PC-3 (cell line): ENCODE data around the gene THSD7A. TPM values are rescaled to one million over a fixed set of nuclear protein-coding genes. Genes with fewer than 3 reads are reported as not detected.

Experiments used
- ATAC-seq: fragments of 200-7000 bp; cut with Tn5 transposase; 2 replicates; pipeline ENCODE4 v1.9.1; 2020; ENCODE audit warnings: mild to moderate bottlenecking, moderate library complexity
- BruUV-seq: library from RNA; stranded (reverse); fragments of 400-500 nt; replicated peaks from 2 replicates; lab custom pipeline; 2021; lab: Mats Ljungman, UMichigan
- CTCF ChIA-PET: fragments of 300-600 bp; sonication (Branson Sonifier 250); formaldehyde crosslinking; loops from one replicate; lab custom pipeline; 2022; ENCODE audit warnings: antibody characterized with exemption; lab: Charles Lee
- POLR2A ChIA-PET: fragments of 300-600 bp; sonication (Branson Sonifier 250); formaldehyde crosslinking; loops from one replicate; lab custom pipeline; 2022; ENCODE audit warnings: antibody characterized with exemption; ENCODE audit not compliant: unreplicated experiment; lab: Charles Lee
- DNase-seq: peaks from one replicate; pipeline ENCODE4 v3.0.0-alpha.2; 2015
- H2AFZ ChIP-seq: fragments of 300-600 bp; sonication (generic); 2 replicates; pipeline ENCODE4 v1.6.0; 2016; ENCODE audit warnings: antibody characterized with exemption, low read length
- H3F3A ChIP-seq: fragments of 300-600 bp; sonication (generic); one replicate; pipeline ENCODE4 v1.6.0; 2017; ENCODE audit warnings: antibody characterized with exemption, low read length, control low read depth, mild to moderate bottlenecking; ENCODE audit not compliant: unreplicated experiment
- H3K27ac ChIP-seq: fragments of 300-600 bp; sonication (generic); 2 replicates; pipeline ENCODE4 v1.5.1; 2016; ENCODE audit warnings: mild to moderate bottlenecking, low read length
- H3K27me3 ChIP-seq: fragments of 300-600 bp; sonication (generic); 2 replicates; pipeline ENCODE4 v1.6.1; 2016; ENCODE audit warnings: low read length, mixed read lengths
- H3K36me3 ChIP-seq: fragments of 300-600 bp; sonication (generic); 2 replicates; pipeline ENCODE4 v1.6.1; 2016; ENCODE audit warnings: low read depth, mixed run types, low read length, mixed read lengths
- H3K4me1 ChIP-seq: fragments of 300-600 bp; sonication (generic); 2 replicates; pipeline ENCODE4 v1.5.1; 2016; ENCODE audit warnings: low read length; ENCODE audit not compliant: insufficient read depth
- H3K4me2 ChIP-seq: fragments of 300-600 bp; sonication (generic); 2 replicates; pipeline ENCODE4 v1.6.0; 2016; ENCODE audit warnings: low read length
- H3K4me3 ChIP-seq: fragments of 300-600 bp; sonication (generic); 2 replicates; pipeline ENCODE4 v1.5.1; 2016; ENCODE audit warnings: mild to moderate bottlenecking, low read length, mixed read lengths
- H3K79me2 ChIP-seq: fragments of 300-600 bp; sonication (generic); 2 replicates; pipeline ENCODE4 v1.6.1; 2017; ENCODE audit warnings: low read length, mixed read lengths
- H3K9ac ChIP-seq: fragments of 300-600 bp; sonication (generic); 2 replicates; pipeline ENCODE4 v1.6.0; 2016; ENCODE audit warnings: mild to moderate bottlenecking, low read length
- H3K9me2 ChIP-seq: fragments of 300-600 bp; sonication (generic); replicated peaks from 2 replicates; pipeline ENCODE4 v1.6.1; 2016; ENCODE audit warnings: mixed run types, low read length, mixed read lengths
- H3K9me3 ChIP-seq: fragments of 300-600 bp; sonication (generic); 2 replicates; pipeline ENCODE4 v1.6.1; 2016; ENCODE audit warnings: low read length, mixed read lengths
- H4K20me1 ChIP-seq: fragments of 300-600 bp; sonication (generic); 2 replicates; pipeline ENCODE4 v1.6.1; 2016; ENCODE audit warnings: low read length, mixed read lengths
- EZH2 ChIP-seq: fragments of 300-600 bp; sonication (generic); IDR thresholded peaks from one replicate; pipeline ENCODE4 v1.6.1; 2017; ENCODE audit warnings: antibody characterized with exemption, mild to moderate bottlenecking, low read length; ENCODE audit not compliant: unreplicated experiment
- EZH2phosphoT487 ChIP-seq: fragments of 300-600 bp; sonication (generic); IDR thresholded peaks from 2 replicates; pipeline ENCODE4 v1.6.1; 2018; ENCODE audit warnings: mild to moderate bottlenecking, antibody characterized with exemption, low read length, borderline replicate concordance
- intact Hi-C: fragments of 100-400 bp; cut with micrococcal nuclease; formaldehyde crosslinking; loops from 2 replicates; pipeline ENCODE4 v1.9.0; 2023
- total RNA-seq: library from RNA; depleted of rRNA; stranded (reverse); fragments of >200 nt; gene quantifications from 2 replicates; pipeline ENCODE4 v1.2.3, GENCODE V29; 2014
- TF ChIP-seq, protein P1 (sequence below): fragments of 300-600 bp; sonication (generic); conservative IDR thresholded peaks from 2 replicates; pipeline ENCODE4 v1.5.1; 2017; ENCODE audit warnings: antibody characterized with exemption, low read depth, mild to moderate bottlenecking, low read length

Gene THSD7A
- total RNA-seq, 1 experiment from 2014 or later: 0.04 TPM

DNA sequence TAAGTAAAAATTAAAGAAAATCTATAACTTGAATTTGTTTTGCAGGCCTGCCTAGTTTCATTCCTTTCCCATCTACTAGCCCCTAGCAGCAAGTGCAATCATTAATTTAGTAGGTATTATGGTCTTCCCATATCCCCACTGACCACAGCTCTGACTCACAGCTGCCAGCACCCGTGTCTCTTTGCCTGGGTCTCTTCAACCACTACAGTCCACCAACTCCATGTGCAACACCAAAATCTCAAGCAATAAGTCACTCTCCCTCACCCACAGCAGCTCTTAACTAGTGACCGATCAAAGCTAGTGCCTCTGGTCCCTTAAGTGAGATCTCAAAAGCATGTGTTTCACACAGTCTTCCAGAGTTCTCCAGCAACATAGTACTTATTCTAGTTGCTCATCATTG, 26.0 kb upstream of the THSD7A start:
- ChIA-PET POLR2A (no interaction called here), CTCF (no interaction called here)
- Histone ChIP-seq H3K4me2 (no peak overlapping the region), H3K27ac (no peak overlapping the region), H3K9me3 (no peaks in the 10 kb centered on the region), H4K20me1 (no peaks in the 10 kb centered on the region), H3K9me2 (no peaks in the 10 kb centered on the region), H3K9ac (no peak overlapping the region), H3K36me3 (no peaks in the 10 kb centered on the region), H3K4me1 (no peaks in the 10 kb centered on the region), H3K27me3 (no peaks in the 10 kb centered on the region), H3F3A (no peaks in the 10 kb centered on the region), H2AFZ (no peak overlapping the region), H3K4me3 (no peak overlapping the region), H3K79me2 (no peaks in the 10 kb centered on the region)
- ATAC-seq (peak; percentile 56), DNase-seq (no peak)
- intact Hi-C loops: no loop called here
- BruUV-seq: no TSS peak
- no peak for TF ChIP-seq EZH2
- no peak for TF ChIP-seq EZH2phosphoT487
- TF ChIP-seq, protein P1, sequence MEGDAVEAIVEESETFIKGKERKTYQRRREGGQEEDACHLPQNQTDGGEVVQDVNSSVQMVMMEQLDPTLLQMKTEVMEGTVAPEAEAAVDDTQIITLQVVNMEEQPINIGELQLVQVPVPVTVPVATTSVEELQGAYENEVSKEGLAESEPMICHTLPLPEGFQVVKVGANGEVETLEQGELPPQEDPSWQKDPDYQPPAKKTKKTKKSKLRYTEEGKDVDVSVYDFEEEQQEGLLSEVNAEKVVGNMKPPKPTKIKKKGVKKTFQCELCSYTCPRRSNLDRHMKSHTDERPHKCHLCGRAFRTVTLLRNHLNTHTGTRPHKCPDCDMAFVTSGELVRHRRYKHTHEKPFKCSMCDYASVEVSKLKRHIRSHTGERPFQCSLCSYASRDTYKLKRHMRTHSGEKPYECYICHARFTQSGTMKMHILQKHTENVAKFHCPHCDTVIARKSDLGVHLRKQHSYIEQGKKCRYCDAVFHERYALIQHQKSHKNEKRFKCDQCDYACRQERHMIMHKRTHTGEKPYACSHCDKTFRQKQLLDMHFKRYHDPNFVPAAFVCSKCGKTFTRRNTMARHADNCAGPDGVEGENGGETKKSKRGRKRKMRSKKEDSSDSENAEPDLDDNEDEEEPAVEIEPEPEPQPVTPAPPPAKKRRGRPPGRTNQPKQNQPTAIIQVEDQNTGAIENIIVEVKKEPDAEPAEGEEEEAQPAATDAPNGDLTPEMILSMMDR: no peak

DNA sequence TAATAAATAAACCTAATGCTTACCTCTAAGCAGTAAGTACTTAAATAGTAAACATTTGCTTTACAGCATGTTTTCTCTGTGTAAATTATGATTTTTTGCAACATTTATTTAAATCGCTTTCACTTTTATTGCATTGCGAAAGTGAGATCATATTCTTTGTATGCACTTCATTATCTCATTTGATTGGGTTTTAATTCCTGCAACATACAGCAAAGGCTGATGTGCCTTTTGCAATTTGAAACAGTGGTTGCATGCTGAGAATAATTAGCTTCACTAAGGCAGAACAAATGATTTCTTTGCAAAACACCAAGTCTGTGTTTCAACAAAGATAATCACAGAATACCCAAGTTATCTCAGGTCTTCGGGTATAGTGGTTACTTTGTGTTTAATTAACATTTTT, 16.3 kb upstream of the THSD7A start:
- H3K27ac ChIP-seq: no peak overlapping the region

DNA sequence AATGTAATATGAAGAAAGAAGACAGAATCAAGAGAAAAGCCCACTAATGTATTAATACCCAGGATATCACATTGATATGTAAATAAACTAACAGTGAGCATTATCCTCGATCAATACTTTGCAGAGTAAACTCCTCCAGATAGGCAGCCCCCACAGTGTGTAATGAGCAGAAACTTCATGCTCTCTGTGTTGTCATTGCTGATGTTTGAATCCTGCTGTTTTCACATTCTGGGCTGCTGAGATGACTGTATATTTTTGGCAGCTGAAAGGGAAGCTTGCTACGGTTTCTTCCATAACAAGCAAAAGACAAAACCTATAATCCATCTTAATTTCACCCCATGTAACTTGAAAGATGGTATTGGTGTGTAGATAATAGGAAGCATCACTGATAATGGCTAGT, 15.3 kb upstream of the THSD7A start:
- no peaks in the 10 kb centered on the region for H4K20me1 ChIP-seq
- BruUV-seq: no TSS peak
- no peaks in the 10 kb centered on the region for H3K79me2 ChIP-seq
- no peak overlapping the region for H3K9ac ChIP-seq
- no peak overlapping the region for H3K4me3 ChIP-seq
- H3K27me3 ChIP-seq: no peaks in the 10 kb centered on the region
- ChIA-PET CTCF (no interaction called here), POLR2A (no interaction called here)
- no peaks in the 10 kb centered on the region for H3K36me3 ChIP-seq
- intact Hi-C loops: no loop called here
- H3K9me2 ChIP-seq: no peaks in the 10 kb centered on the region
- no peak for ATAC-seq
- no peak overlapping the region for H3K27ac ChIP-seq
- H3K4me1 ChIP-seq: no peaks in the 10 kb centered on the region
- TF ChIP-seq EZH2phosphoT487: no peak
- no peak overlapping the region; the same call in 1 of the 2 replicates for H2AFZ ChIP-seq
- no peaks in the 10 kb centered on the region for H3F3A ChIP-seq
- no peak overlapping the region for H3K4me2 ChIP-seq
- DNase-seq: no peak
- no peaks in the 10 kb centered on the region for H3K9me3 ChIP-seq

More for the DNA sequence above, 16.3 kb upstream of the THSD7A start:
- no peak overlapping the region for H3K4me2 ChIP-seq
- H3K9me2 ChIP-seq: no peaks in the 10 kb centered on the region
- ATAC-seq (no peak), DNase-seq (no peak)
- no peak overlapping the region for H3K4me3 ChIP-seq
- no peaks in the 10 kb centered on the region for H3K27me3 ChIP-seq
- intact Hi-C loops: no loop called here
- H3K36me3 ChIP-seq: no peaks in the 10 kb centered on the region
- no peak overlapping the region for H3K9ac ChIP-seq
- H3K4me1 ChIP-seq: no peaks in the 10 kb centered on the region
- H3K79me2 ChIP-seq: no peaks in the 10 kb centered on the region
- H4K20me1 ChIP-seq: no peaks in the 10 kb centered on the region
- H3F3A ChIP-seq: no peaks in the 10 kb centered on the region
- TF ChIP-seq, protein P1: no peak
- TF ChIP-seq EZH2phosphoT487 (no peak), EZH2 (no peak)
- no peaks in the 10 kb centered on the region for H3K9me3 ChIP-seq
- ChIA-PET POLR2A (no interaction called here), CTCF (no interaction called here)
- no peak overlapping the region for H2AFZ ChIP-seq
- no TSS peak for BruUV-seq
